ENCODE data around the gene YBX3.
A peak's percentile ranks its signal among the peaks of the same experiment; 100 is the strongest.

Gene YBX3

GRCh38 chr12:10669533-10669932 is 53.6 kb downstream of the YBX3 start:
- DNase-seq (ENCODE audit: low spot score): no peak

GRCh38 chr12:10668526-10668925 is 54.6 kb downstream of the YBX3 start:
- no peak for DNase-seq (ENCODE audit: low spot score)

GRCh38 chr12:10667581-10667980 is 55.5 kb downstream of the YBX3 start:
- DNase-seq (ENCODE audit: low spot score): no peak

GRCh38 chr12:10664499-10664898 is 58.6 kb downstream of the YBX3 start:
- DNase-seq (ENCODE audit: low spot score): no peak

- no peak for DNase-seq (ENCODE audit: low spot score)
Measured at GRCh38 chr12:10663869-10664268, 59.3 kb downstream of the YBX3 start.

GRCh38 chr12:10661338-10661737 is 61.8 kb downstream of the YBX3 start:
- DNase-seq (ENCODE audit: low spot score): peak; percentile 25

- no peak for DNase-seq (ENCODE audit: low spot score)
Measured at GRCh38 chr12:10654003-10654402, 69.1 kb downstream of the YBX3 start.

- no peak for DNase-seq (ENCODE audit: low spot score)
Measured at GRCh38 chr12:10652192-10652591, 70.9 kb downstream of the YBX3 start.

Data from kidney tubule cell (primary cell).